Activated CD8-positive, alpha-beta memory T cell treated with anti-CD3 and anti-CD28 coated beads for 48 hours (primary cell): ENCODE results near the gene SH3GLB2.
"Not testable (repeated sequence)": the region's sequence is repeated elsewhere in the genome, so short reads cannot be mapped to it uniquely, and the experiment has no call there.

ENCODE experiments used
- DNase-seq, 3 experiments: peaks; one replicate each; pipeline ENCODE4 v3.0.0-alpha.2; 2020; ENCODE audit warnings: low read depth in 2 of 3, low spot score in 2 of 3

Gene SH3GLB2

DNA sequence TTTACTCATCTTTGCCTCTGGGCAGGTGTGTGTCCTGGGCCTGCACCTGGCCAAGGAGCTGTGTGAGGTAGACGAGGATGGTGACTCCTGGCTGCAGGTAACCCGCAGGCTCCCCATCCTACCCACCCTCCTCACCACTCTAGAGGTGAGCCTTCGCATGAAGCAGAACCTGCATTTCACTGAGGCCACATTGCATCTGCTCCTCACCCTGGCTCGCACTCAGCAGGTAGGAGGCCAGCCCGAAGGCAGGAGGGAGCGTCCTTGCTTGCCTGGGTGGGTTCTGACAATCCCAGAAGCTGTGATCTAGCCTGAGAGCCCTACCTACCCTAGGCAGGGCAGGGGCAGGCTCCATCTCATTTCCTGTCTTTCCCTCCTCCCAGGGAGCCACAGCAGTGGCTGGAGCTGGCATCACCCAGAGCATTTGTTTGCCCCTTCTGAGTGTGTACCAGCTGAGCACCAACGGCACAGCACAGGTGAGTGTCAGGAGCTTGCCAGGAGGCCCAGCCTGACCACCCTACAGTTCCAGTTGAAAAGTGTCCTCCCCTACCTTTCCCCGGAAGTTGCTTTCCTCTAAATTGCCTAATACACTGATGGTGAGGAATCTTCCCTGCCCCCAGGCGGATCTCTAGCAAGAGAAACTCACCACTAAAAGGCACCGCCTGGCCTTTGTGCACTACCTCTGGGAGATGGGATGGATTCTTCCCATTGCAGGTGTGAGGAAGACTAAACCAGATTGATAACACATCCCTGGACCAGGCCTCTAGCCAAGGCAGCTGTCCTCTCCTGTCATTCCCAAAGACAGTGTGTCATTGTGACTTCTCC is 26.4 kb downstream of the SH3GLB2 start:
- no peak for DNase-seq

DNA sequence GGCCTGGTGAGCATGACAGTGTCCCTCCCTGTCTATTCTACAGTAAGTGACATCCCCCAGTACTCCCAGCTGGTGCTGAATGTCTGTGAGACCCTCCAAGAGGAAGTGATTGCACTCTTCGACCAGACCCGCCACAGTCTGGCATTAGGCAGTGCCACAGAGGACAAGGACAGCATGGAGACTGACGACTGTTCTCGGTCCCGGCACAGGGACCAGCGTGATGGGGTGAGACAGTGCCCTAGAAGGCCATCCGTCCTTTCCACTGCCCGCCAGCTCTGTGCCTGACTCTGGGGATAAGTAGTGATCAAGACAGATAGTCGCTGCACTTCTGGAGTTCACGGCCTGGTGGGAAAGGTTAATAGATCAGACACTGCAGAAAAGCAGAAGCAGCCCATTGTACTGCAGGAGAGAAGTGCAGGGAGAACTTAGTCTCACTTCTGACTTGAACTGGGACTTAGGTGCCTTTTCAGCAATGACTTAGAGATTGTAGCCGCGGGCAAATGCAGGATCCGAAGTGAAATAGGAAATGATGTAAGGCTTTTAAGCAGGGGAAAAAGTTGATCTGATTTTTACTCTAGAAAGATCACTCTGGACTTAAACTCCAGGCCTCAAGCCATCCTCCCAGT is 28.4 kb downstream of the SH3GLB2 start:
- no peak for DNase-seq

- no peak for DNase-seq
These were observed 29.7 kb downstream of the SH3GLB2 start for GRCh38 chr9:128998462-128998861.

DNA sequence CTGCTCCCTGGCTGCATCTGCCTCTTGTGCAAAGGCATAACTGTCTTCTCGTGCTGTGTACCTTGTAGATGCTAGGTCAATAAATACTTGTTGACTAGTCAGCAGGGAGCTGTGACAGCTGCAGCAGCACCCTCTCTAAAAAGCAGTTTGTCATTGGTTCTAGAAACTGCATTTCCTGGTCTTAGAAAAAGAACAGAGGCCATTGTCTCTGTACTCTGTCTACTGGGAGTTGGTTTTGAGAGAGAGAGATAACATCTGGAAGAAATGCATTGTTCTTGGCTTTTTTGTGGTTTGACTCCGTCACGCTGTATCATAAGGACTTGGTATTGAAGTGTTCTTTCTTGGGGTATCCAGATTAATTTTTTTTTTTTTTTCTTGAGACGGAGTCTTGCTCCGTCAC is 32.3 kb downstream of the SH3GLB2 start:
- DNase-seq: no peak

- no peak for DNase-seq
These were observed 35.1 kb downstream of the SH3GLB2 start for GRCh38 chr9:128992995-128993394.

DNA sequence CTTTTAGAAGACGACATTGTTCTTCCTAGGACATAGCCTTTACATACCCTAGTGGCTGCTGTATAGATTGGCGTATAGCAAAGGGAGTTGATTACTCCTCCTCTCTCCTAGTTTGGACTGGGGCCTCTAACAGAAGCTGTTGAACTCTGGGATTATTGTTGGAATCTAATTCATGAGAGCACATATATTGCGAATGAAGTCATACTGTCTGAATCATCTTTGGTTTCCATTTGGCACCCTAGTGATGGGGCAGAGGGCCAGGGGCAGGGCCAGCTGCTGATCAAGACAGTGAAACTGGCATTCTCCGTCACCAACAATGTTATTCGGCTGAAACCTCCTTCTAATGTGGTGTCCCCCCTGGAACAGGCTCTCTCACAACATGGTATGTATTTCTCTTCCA is 40.3 kb downstream of the SH3GLB2 start:
- no peak for DNase-seq

DNA sequence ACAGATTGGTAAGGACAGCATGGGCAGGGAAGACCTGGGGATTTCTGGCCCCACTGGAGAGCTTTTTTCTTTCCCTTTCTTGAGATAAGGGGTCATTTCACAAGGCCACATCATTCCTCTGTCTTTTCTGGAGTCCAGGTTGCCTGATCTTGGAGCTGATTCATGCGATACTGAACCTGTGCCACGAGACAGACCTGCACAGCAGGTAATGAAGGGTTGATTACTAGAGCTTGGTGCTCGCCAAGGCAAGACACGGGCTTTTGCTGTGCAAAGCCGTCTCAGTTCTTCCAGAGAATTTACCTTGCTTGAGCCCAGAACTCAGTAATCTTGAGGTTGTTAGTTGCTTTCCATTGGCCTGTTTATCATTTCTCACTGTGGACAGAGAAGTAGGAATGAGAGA is 41.5 kb downstream of the SH3GLB2 start:
- no peak for DNase-seq

GRCh38 chr9:128983536-128983935 is 44.6 kb downstream of the SH3GLB2 start:
- no peak for DNase-seq

GRCh38 chr9:128979111-128979510 is 49.0 kb downstream of the SH3GLB2 start:
- no peak for DNase-seq

GRCh38 chr9:128972956-128973355 is 55.2 kb downstream of the SH3GLB2 start:
- DNase-seq: no peak

GRCh38 chr9:128969491-128969890 is 58.6 kb downstream of the SH3GLB2 start:
- no peak for DNase-seq

GRCh38 chr9:128961403-128961802 is 66.7 kb downstream of the SH3GLB2 start:
- not testable (repeated sequence) for DNase-seq
